CD4-positive, alpha-beta memory T cell (primary cell): ENCODE data around the gene ADRB2. TPM values are rescaled to one million over a fixed set of nuclear protein-coding genes. Genes with fewer than 3 reads are reported as not detected.

Source experiments
- CTCF ChIA-PET: fragments of 350-600 bp; sonication (Branson Sonifier 250); formaldehyde crosslinking; loops from one replicate; lab custom pipeline; 2021; ENCODE audit warnings: inconsistent platforms; ENCODE audit not compliant: partially characterized antibody; lab: Charles Lee
- POLR2A ChIA-PET: fragments of 350-600 bp; sonication (Branson Sonifier 250); formaldehyde crosslinking; loops from one replicate; lab custom pipeline; 2021; ENCODE audit not compliant: partially characterized antibody; lab: Charles Lee
- DNase-seq, 5 donors: peaks; one replicate each; pipeline versions ENCODE4 v3.0.0 to v3.0.0-alpha.2; 2020 to 2022; ENCODE audit warnings: mixed read lengths in 1 of 5
- H3K27ac ChIP-seq: one replicate; pipeline ENCODE4 v1.7.0; 2013; ENCODE audit warnings: low read depth, low read length
- H3K27me3 ChIP-seq: 2 replicates; pipeline ENCODE4 v1.7.0; 2013; ENCODE audit warnings: mild to moderate bottlenecking, low read length, moderate library complexity; ENCODE audit not compliant: insufficient read depth
- H3K36me3 ChIP-seq: 2 replicates; pipeline ENCODE4 v1.7.0; 2013; ENCODE audit warnings: mild to moderate bottlenecking, low read length, moderate library complexity; ENCODE audit not compliant: insufficient read depth
- H3K4me1 ChIP-seq: 2 replicates; pipeline ENCODE4 v1.7.0; 2013; ENCODE audit warnings: mild to moderate bottlenecking, low read length, moderate library complexity; ENCODE audit not compliant: insufficient read depth
- H3K4me3 ChIP-seq, 2 donors: one replicate each; pipeline ENCODE4 v1.7.0; 2013; ENCODE audit warnings: low read length in 2 of 2, mild to moderate bottlenecking in 1 of 2
- H3K9me3 ChIP-seq, 2 donors: one replicate each; pipeline ENCODE4 v1.7.0; 2013; ENCODE audit warnings: low read length in 2 of 2, control low read depth in 1 of 2; ENCODE audit not compliant: control insufficient read depth in 1 of 2
- H3K27ac Mint-ChIP-seq, 7 donors: one replicate each; pipeline ENCODE4 v1.8.0; 2020 to 2021; ENCODE audit warnings: mixed read lengths in 7 of 7, mild to moderate bottlenecking in 6 of 7, inconsistent platforms in 3 of 7, moderate library complexity in 3 of 7
- H3K27me3 Mint-ChIP-seq, 2 donors: one replicate each; pipeline ENCODE4 v1.8.0; 2020 to 2021; ENCODE audit warnings: mixed read lengths in 2 of 2
- H3K36me3 Mint-ChIP-seq, 2 donors: one replicate each; pipeline ENCODE4 v1.8.0; 2020 to 2021; ENCODE audit warnings: mixed read lengths in 2 of 2, inconsistent platforms in 1 of 2, mild to moderate bottlenecking in 1 of 2
- H3K4me1 Mint-ChIP-seq, 4 donors: one replicate each; pipeline ENCODE4 v1.8.0; 2020 to 2021; ENCODE audit warnings: mixed read lengths in 4 of 4, mild to moderate bottlenecking in 1 of 4
- H3K4me3 Mint-ChIP-seq, 8 donors: one replicate each; pipeline ENCODE4 v1.8.0; 2020 to 2021; ENCODE audit warnings: mixed read lengths in 8 of 8, mild to moderate bottlenecking in 7 of 8, moderate library complexity in 6 of 8, inconsistent platforms in 3 of 8
- H3K9me3 Mint-ChIP-seq, 8 donors: one replicate each; pipeline ENCODE4 v1.8.0; 2020 to 2021; ENCODE audit warnings: mixed read lengths in 8 of 8, mild to moderate bottlenecking in 5 of 8, inconsistent platforms in 3 of 8, moderate library complexity in 1 of 8
- intact Hi-C: fragments of 100-400 bp; cut with micrococcal nuclease; formaldehyde crosslinking; loops from one replicate; pipeline ENCODE4 v1.15.1; 2023
- polyA plus RNA-seq, 2 donors: library from polyadenylated mRNA; unstranded; fragments of 300-500 nt; fragmentation: Illumina TruSeq; gene quantifications; one replicate each; pipeline ENCODE4 v1.2.3, GENCODE V29; 2021
- total RNA-seq, 2 experiments: library from RNA; stranded (reverse); gene quantifications; one replicate each; pipeline ENCODE4 v1.2.3, GENCODE V29; 2021

ADRB2 gene
- total and polyA plus RNA-seq, 4 experiments from 2014 or later = 3.6 to 6.1 (median 5.4) TPM

DNA sequence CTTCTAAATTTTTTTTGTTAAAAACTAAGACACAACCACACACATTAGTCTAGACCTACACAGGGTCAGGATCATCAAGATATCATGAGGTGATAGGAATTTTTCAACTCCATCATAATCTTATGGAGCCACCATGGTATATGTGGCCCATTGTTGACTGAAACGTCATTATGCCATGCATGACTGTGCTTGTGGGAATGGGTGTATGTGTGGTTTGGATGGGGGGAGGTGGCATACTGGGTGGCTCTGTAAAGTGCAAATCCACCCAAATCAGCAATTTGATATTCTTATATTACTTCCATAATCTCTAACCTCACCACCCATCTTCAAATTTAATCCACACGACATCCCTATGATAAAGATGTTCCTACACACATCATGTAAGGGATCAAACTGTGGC, 21.0 kb downstream of the ADRB2 start:
- POLR2A ChIA-PET = interaction anchor here (1.1 to 6.0 kb wide), 3 partner anchors 21 to 26 kb away, joined by 3 to 73 read pairs (median 6); partner anchors contain the start of gene ADRB2
- intact Hi-C loops = loop anchor here (5.0 kb wide), 1 partner anchor 110 kb away; no protein-coding TSS in a partner anchor
- CTCF ChIA-PET = interaction anchor here (1.6 to 1.9 kb wide), 2 partner anchors 26 to 110 kb away, joined by 5 to 7 read pairs; no protein-coding TSS in a partner anchor

DNA sequence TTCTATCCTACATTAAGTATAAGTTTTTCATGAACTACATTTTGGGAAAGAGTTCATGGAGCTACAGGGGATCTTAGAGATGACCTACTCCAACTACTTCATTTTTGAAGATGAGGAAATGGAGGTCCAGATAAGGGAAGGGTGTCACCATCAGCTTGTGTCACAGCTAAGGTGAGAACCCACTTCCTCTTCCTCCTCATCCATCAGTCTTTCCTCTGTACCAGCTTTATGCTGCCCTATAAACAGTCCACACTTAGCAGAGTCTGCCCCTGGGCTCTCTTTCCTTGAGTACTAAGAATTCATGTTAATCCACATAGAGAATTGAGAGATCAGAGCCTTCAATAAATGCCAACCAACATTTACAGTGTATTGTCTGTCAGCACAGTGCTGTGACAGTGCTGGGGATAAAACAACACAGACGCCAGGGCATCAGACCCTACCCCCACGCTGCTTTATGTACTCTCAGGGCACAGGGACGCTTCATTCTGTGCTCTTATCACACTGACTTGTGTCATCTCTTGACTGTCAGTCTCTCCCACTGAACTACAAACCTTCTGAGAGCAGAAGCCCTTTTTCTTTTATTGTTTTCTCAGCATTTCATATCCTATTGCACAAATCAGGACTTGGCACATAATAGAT, 22.1 kb downstream of the ADRB2 start:
- peak; percentile 22 to 56 (median 37) for DNase-seq
- H3K4me3 ChIP-seq = peak overlapping the region in 1 of 2 donors; percentile 18
- H3K36me3 ChIP-seq = no peaks in the 10 kb centered on the region
- intact Hi-C loops = loop anchor here (1.0 to 5.0 kb wide), 2 partner anchors 22 to 109 kb away; partner anchors contain the start of gene ADRB2
- no peaks in the 10 kb centered on the region for H3K27me3 Mint-ChIP-seq
- CTCF ChIA-PET = interaction anchor here (0.8 to 5.9 kb wide), 4 partner anchors 11 to 109 kb away, joined by 3 to 44 read pairs (median 9); no protein-coding TSS in a partner anchor
- H3K4me1 ChIP-seq = peaks cover 85% of the 10 kb centered on the region
- H3K4me3 Mint-ChIP-seq = peak overlapping the region in 7 of 8 donors; percentile 15 to 87 (median 71)
- no peaks in the 10 kb centered on the region for H3K27me3 ChIP-seq
- H3K4me1 Mint-ChIP-seq = peaks cover 48 to 91% (median 64%) of the 10 kb centered on the region in 4 donors
- H3K36me3 Mint-ChIP-seq = peaks cover 5 to 9% of the 10 kb centered on the region in 2 donors
- peaks cover 0 to 4% (median 2%) of the 10 kb centered on the region in 8 donors for H3K9me3 Mint-ChIP-seq
- POLR2A ChIA-PET = interaction anchor here (0.7 to 6.0 kb wide), 6 partner anchors 17 to 114 kb away, joined by 3 to 73 read pairs (median 3); partner anchors contain the start of gene ADRB2
- peak overlapping the region; percentile 30 for H3K27ac ChIP-seq
- H3K9me3 ChIP-seq = no peaks in the 10 kb centered on the region
- peak overlapping the region; percentile 83 to 98 (median 94) for H3K27ac Mint-ChIP-seq

More for the DNA sequence above, 21.0 kb downstream of the ADRB2 start:
- no peaks in the 10 kb centered on the region for H3K36me3 ChIP-seq
- H3K27me3 ChIP-seq = no peaks in the 10 kb centered on the region
- Mint-ChIP-seq H3K27ac (peak overlapping the region in 6 of 7 donors; percentile 61 to 98 (median 88)), H3K9me3 (peaks cover 0 to 4% (median 2%) of the 10 kb centered on the region in 8 donors), H3K27me3 (no peaks in the 10 kb centered on the region), H3K4me3 (peak overlapping the region in 1 of 8 donors; percentile 85), H3K4me1 (peaks cover 50 to 93% (median 67%) of the 10 kb centered on the region in 4 donors), H3K36me3 (peaks cover 5 to 9% of the 10 kb centered on the region in 2 donors)
- no peak overlapping the region for H3K27ac ChIP-seq
- peaks cover 81% of the 10 kb centered on the region for H3K4me1 ChIP-seq
- DNase-seq = no peak
- H3K9me3 ChIP-seq = no peaks in the 10 kb centered on the region
- H3K4me3 ChIP-seq = no peak overlapping the region

- DNase-seq = peak; percentile 49 to 71 (median 60)
- POLR2A ChIA-PET = interaction anchor here (0.7 to 6.0 kb wide), 6 partner anchors 9 to 113 kb away, joined by 3 to 73 read pairs (median 4); partner anchors contain the start of gene ADRB2
- peaks cover 5 to 9% of the 10 kb centered on the region in 2 donors for H3K36me3 Mint-ChIP-seq
Observed at GRCh38 chr5:148849461-148849860, 23.1 kb downstream of the ADRB2 start.

DNA sequence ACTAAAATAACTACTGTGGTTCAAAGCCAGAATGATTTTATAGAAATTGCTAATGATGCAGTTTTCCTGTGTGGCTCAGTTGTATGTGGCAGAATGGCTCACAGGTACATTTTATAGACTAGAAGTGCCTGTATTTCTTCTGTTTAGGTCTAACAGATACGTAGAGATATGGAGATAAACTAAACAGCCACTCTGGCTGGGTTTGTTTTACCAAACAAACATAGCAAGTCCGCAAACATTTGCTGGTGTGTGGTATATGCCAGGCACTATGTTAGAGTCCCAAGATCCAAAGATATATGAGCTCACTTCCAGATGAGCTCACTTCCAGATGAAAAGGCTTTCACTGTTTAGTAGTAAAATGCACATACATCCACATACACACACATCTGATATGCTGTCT, 24.4 kb downstream of the ADRB2 start:
- CTCF ChIA-PET = interaction anchor here (1.0 to 5.9 kb wide), 6 partner anchors 22 to 120 kb away, joined by 3 to 44 read pairs (median 8); partner anchors contain the start of gene ADRB2
- Mint-ChIP-seq H3K9me3 (peaks cover 0 to 4% (median 2%) of the 10 kb centered on the region in 8 donors), H3K4me1 (peaks cover 49 to 91% (median 65%) of the 10 kb centered on the region in 4 donors), H3K4me3 (peak overlapping the region in 3 of 8 donors; percentile 11 to 68 (median 68)), H3K27me3 (no peaks in the 10 kb centered on the region), H3K36me3 (peaks cover 4 to 5% of the 10 kb centered on the region in 2 donors), H3K27ac (peak overlapping the region in 6 of 7 donors; percentile 22 to 92 (median 74))
- Histone ChIP-seq H3K4me1 (peaks cover 84% of the 10 kb centered on the region), H3K36me3 (no peaks in the 10 kb centered on the region), H3K27me3 (no peaks in the 10 kb centered on the region), H3K9me3 (no peaks in the 10 kb centered on the region), H3K4me3 (no peak overlapping the region), H3K27ac (no peak overlapping the region)
- intact Hi-C loops = no loop called here
- DNase-seq = no peak
- POLR2A ChIA-PET = interaction anchor here (1.6 to 6.0 kb wide), 4 partner anchors 9 to 30 kb away, joined by 3 to 73 read pairs (median 4); partner anchors contain the start of gene ADRB2

More at GRCh38 chr5:148849461-148849860, 23.1 kb downstream of the ADRB2 start:
- H3K9me3 Mint-ChIP-seq = peaks cover 0 to 4% (median 2%) of the 10 kb centered on the region in 8 donors
- intact Hi-C loops = loop anchor here (1.0 to 5.0 kb wide), 2 partner anchors 23 to 108 kb away; partner anchors contain the start of gene ADRB2
- CTCF ChIA-PET = interaction anchor here (0.9 to 5.9 kb wide), 8 partner anchors 10 to 108 kb away, joined by 3 to 44 read pairs (median 4); partner anchors contain the start of gene ADRB2
- H3K4me3 Mint-ChIP-seq = peak overlapping the region in 7 of 8 donors; percentile 1 to 87 (median 64)
- Histone ChIP-seq H3K4me1 (peaks cover 84% of the 10 kb centered on the region), H3K9me3 (no peaks in the 10 kb centered on the region), H3K4me3 (no peak overlapping the region), H3K36me3 (no peaks in the 10 kb centered on the region), H3K27ac (peak overlapping the region; percentile 30), H3K27me3 (no peaks in the 10 kb centered on the region)
- H3K27me3 Mint-ChIP-seq = no peaks in the 10 kb centered on the region
- H3K4me1 Mint-ChIP-seq = peaks cover 55 to 91% (median 68%) of the 10 kb centered on the region in 4 donors
- peak overlapping the region; percentile 6 to 98 (median 92) for H3K27ac Mint-ChIP-seq

GRCh38 chr5:148853868-148854267, 27.5 kb downstream of the ADRB2 start:
- Histone ChIP-seq H3K4me3 (no peak overlapping the region), H3K9me3 (no peaks in the 10 kb centered on the region), H3K4me1 (peaks cover 68% of the 10 kb centered on the region), H3K36me3 (no peaks in the 10 kb centered on the region), H3K27ac (no peak overlapping the region), H3K27me3 (no peaks in the 10 kb centered on the region)
- intact Hi-C loops = no loop called here
- Mint-ChIP-seq H3K4me3 (peak overlapping the region in 7 of 8 donors; percentile 33 to 76 (median 62)), H3K27ac (peak overlapping the region; percentile 38 to 93 (median 74)), H3K36me3 (no peaks in the 10 kb centered on the region), H3K4me1 (peaks cover 41 to 94% (median 66%) of the 10 kb centered on the region in 4 donors), H3K9me3 (peaks cover 0 to 1% (median 0%) of the 10 kb centered on the region in 8 donors), H3K27me3 (no peaks in the 10 kb centered on the region)
- ChIA-PET CTCF (interaction anchor here (3.5 to 5.9 kb wide), 2 partner anchors 33 to 104 kb away, joined by 12 to 44 read pairs; no protein-coding TSS in a partner anchor), POLR2A (interaction anchor here (0.7 kb wide), 1 partner anchor 25 kb away, joined by 4 read pairs; no protein-coding TSS in a partner anchor)
- DNase-seq = no peak

DNA sequence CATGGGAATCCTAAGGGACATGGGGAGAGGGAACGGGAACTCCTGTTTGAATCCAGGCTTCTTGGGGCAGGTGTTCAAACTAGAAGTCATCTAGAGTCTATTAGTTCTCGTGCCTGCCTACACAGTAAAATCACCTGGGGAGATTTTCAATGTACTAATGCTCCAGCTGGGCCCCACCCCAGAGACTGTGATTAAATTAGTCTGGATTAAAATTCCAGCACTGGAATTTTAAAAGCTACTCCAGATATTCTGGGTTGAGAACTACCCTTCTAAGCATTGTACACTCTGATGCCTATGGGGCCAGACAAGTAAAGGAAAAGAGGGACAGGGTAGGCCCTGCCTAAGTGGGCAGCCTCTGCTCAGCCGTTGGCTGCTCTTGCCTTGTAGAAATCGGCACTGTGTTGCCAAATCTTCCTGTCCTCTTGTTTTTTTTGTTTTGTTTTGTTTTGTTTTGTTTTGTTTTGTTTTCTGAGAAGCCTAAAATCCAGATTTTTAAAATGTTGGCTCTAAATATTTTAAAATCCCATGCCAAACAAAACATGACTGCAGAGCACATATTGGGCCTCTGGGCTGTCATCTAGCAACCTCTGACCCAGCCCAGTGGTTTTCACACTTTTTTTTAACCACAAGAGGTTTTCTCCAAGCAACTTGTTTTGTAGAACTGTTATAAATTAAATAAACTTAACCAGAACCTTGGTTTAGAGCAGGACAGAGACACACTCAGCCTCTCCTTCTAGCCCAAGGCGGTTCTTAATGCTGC, 29.0 kb downstream of the ADRB2 start:
- Mint-ChIP-seq H3K36me3 (no peaks in the 10 kb centered on the region), H3K4me1 (peaks cover 30 to 94% (median 62%) of the 10 kb centered on the region in 4 donors), H3K9me3 (peaks cover 0 to 2% (median 0%) of the 10 kb centered on the region in 8 donors), H3K27me3 (peaks cover 0 to 1% of the 10 kb centered on the region in 2 donors), H3K4me3 (peak overlapping the region in 5 of 8 donors; percentile 2 to 78 (median 44)), H3K27ac (peak overlapping the region; percentile 68 to 96 (median 80))
- H3K36me3 ChIP-seq = no peaks in the 10 kb centered on the region
- intact Hi-C loops = no loop called here
- ChIA-PET CTCF (no interaction called here), POLR2A (interaction anchor here (1.5 kb wide), 1 partner anchor 29 kb away, joined by 3 read pairs; the partner anchor contains the start of gene ADRB2)
- H3K4me3 ChIP-seq = peak overlapping the region in 1 of 2 donors; percentile 11
- peaks cover 62% of the 10 kb centered on the region for H3K4me1 ChIP-seq
- DNase-seq = peak; percentile 22 to 58 (median 43)
- H3K27me3 ChIP-seq = no peaks in the 10 kb centered on the region
- H3K27ac ChIP-seq = peak overlapping the region; percentile 30
- no peaks in the 10 kb centered on the region for H3K9me3 ChIP-seq
